CD14-positive monocyte (primary cell): ENCODE data around the gene MYBPHL. TPM values are rescaled to one million over a fixed set of nuclear protein-coding genes. Genes with fewer than 3 reads are reported as not detected.

Experiments
- DNase-seq, 3 donors: peaks; one replicate each; pipeline ENCODE4 v3.0.0-alpha.2; 2011 to 2022
- H2AFZ ChIP-seq: 2 replicates; pipeline ENCODE4 v1.6.0; 2012; ENCODE audit warnings: mild to moderate bottlenecking, low read depth, low read length, inconsistent platforms; ENCODE audit not compliant: insufficient read depth, poor library complexity, severe bottlenecking
- H3K27ac ChIP-seq, 2 donors: 1 replicate in 1 of 2; 2 replicates in 1 of 2; pipeline ENCODE4 v1.5.1; 2012 to 2013; ENCODE audit warnings: low read length in 2 of 2, control low read depth in 1 of 2, inconsistent platforms in 1 of 2, low read depth in 1 of 2, mild to moderate bottlenecking in 1 of 2
- H3K27me3 ChIP-seq, 2 donors: one replicate each; pipeline versions ENCODE4 v1.6.0 to v1.6.1; 2011 to 2013; ENCODE audit warnings: low read length in 2 of 2; ENCODE audit not compliant: control insufficient read depth in 2 of 2, insufficient read depth in 2 of 2
- H3K36me3 ChIP-seq, 2 donors: replicated peaks in 1 of 2; 1 replicate in 1 of 2; 2 replicates in 1 of 2; pipeline versions ENCODE4 v1.5.1 to v1.6.1; 2012 to 2013; ENCODE audit warnings: low read length in 2 of 2, control low read depth in 1 of 2, inconsistent platforms in 1 of 2, mild to moderate bottlenecking in 1 of 2; ENCODE audit not compliant: insufficient read depth in 2 of 2, control insufficient read depth in 1 of 2
- H3K4me1 ChIP-seq, 2 donors: 1 replicate in 1 of 2; 2 replicates in 1 of 2; pipeline versions ENCODE4 v1.5.1 to v1.6.1; 2012 to 2013; ENCODE audit warnings: low read length in 2 of 2, control low read depth in 1 of 2, inconsistent platforms in 1 of 2, mild to moderate bottlenecking in 1 of 2, moderate library complexity in 1 of 2; ENCODE audit not compliant: insufficient read depth in 2 of 2, control insufficient read depth in 1 of 2
- H3K4me2 ChIP-seq: replicated peaks from 2 replicates; pipeline ENCODE3; 2012; ENCODE audit warnings: low read length, moderate library complexity, mild to moderate bottlenecking; ENCODE audit not compliant: poor library complexity, severe bottlenecking; ENCODE audit errors: extremely low read depth
- H3K4me3 ChIP-seq, 3 experiments: fragments of 200-600 bp in 1 of 3; sonication (generic) in 1 of 3; replicated peaks in 1 of 3; 1 replicate in 2 of 3; 2 replicates in 1 of 3; pipeline ENCODE4 v1.5.1; 2011 to 2013; ENCODE audit warnings: low read length in 3 of 3, mild to moderate bottlenecking in 3 of 3, control low read depth in 2 of 3, low read depth in 2 of 3, inconsistent platforms in 1 of 3, moderate library complexity in 1 of 3
- H3K79me2 ChIP-seq: 2 replicates; pipeline ENCODE4 v1.6.0; 2012; ENCODE audit warnings: mild to moderate bottlenecking, control low read depth, inconsistent platforms, low read length, moderate library complexity; ENCODE audit not compliant: insufficient read depth
- H3K9ac ChIP-seq: 2 replicates; pipeline ENCODE4 v1.6.0; 2017; ENCODE audit warnings: low read length, mild to moderate bottlenecking; ENCODE audit not compliant: insufficient read depth, poor library complexity, severe bottlenecking
- H3K9me3 ChIP-seq, 2 donors: replicated peaks in 1 of 2; 1 replicate in 1 of 2; 2 replicates in 1 of 2; pipeline versions ENCODE4 v1.5.1 to v1.6.1; 2012 to 2013; ENCODE audit warnings: low read length in 2 of 2, control low read depth in 1 of 2; ENCODE audit not compliant: control insufficient read depth in 1 of 2, insufficient read depth in 1 of 2
- H4K20me1 ChIP-seq: 2 replicates; pipeline ENCODE4 v1.6.0; 2012; ENCODE audit warnings: mild to moderate bottlenecking, low read length, control low read depth, moderate library complexity; ENCODE audit not compliant: insufficient read depth
- H3K27ac Mint-ChIP-seq, 7 donors: one replicate each; pipeline ENCODE4 v1.8.0; 2020; ENCODE audit warnings: mild to moderate bottlenecking in 7 of 7, mixed read lengths in 7 of 7, moderate library complexity in 6 of 7, inconsistent platforms in 2 of 7
- H3K27me3 Mint-ChIP-seq, 3 donors: one replicate each; pipeline ENCODE4 v1.8.0; 2021 to 2022; ENCODE audit warnings: low read depth in 3 of 3, mild to moderate bottlenecking in 3 of 3, mixed read lengths in 3 of 3, moderate library complexity in 3 of 3, inconsistent platforms in 1 of 3
- H3K36me3 Mint-ChIP-seq, 2 donors: one replicate each; pipeline ENCODE4 v1.8.0; 2020; ENCODE audit warnings: mixed read lengths in 2 of 2, inconsistent platforms in 1 of 2, mild to moderate bottlenecking in 1 of 2
- H3K4me1 Mint-ChIP-seq: one replicate; pipeline ENCODE4 v1.8.0; 2020; ENCODE audit warnings: mild to moderate bottlenecking, mixed read lengths
- H3K4me3 Mint-ChIP-seq, 2 donors: one replicate each; pipeline ENCODE4 v1.8.0; 2020; ENCODE audit warnings: mild to moderate bottlenecking in 2 of 2, mixed read lengths in 2 of 2, moderate library complexity in 1 of 2
- H3K9me3 Mint-ChIP-seq, 7 donors: one replicate each; pipeline ENCODE4 v1.8.0; 2020 to 2022; ENCODE audit warnings: mixed read lengths in 7 of 7, mild to moderate bottlenecking in 6 of 7, moderate library complexity in 6 of 7, inconsistent platforms in 2 of 7
- CTCF ChIP-seq: fragments of 200-600 bp; IDR thresholded peaks from one replicate; pipeline ENCODE4 v1.8.0; 2022; ENCODE audit warnings: antibody characterized with exemption, mild to moderate bottlenecking
- WGBS: methylation state at CpG from one replicate; pipeline ENCODE4 v1.1.5; 2013; ENCODE audit warnings: missing lambda C conversion rate; ENCODE audit not compliant: insufficient coverage; 5-methylcytosine and 5-hydroxymethylcytosine counted together
- intact Hi-C, 2 donors: fragments of 100-400 bp; cut with micrococcal nuclease; formaldehyde crosslinking; loops; one replicate each; pipeline versions ENCODE4 v1.15.0 to v1.15.1; 2023
- polyA plus RNA-seq, 3 donors: library from polyadenylated mRNA; depleted of rRNA in 1 of 3; unstranded in 2 of 3; stranded (reverse) in 1 of 3; fragments of 300-500 nt in 2 of 3; fragments of >200 nt in 1 of 3; fragmentation: Illumina TruSeq in 2 of 3; gene quantifications; 1 replicate in 2 of 3; 2 replicates in 1 of 3; pipeline ENCODE4 v1.2.3, GENCODE V29; 2012 to 2021

Gene MYBPHL
- polyA plus RNA-seq, 3 donors: 0.13 TPM; not detected in 2

GRCh38 chr1:109261006-109261405 lies 45.8 kb downstream of the MYBPHL start:
- Histone ChIP-seq H3K4me2 (no peak overlapping the region), H3K27ac (no peak overlapping the region), H3K4me3 (no peak overlapping the region), H3K4me1 (peaks cover 5 to 7% of the 10 kb centered on the region in 2 donors), H4K20me1 (no peaks in the 10 kb centered on the region), H3K79me2 (no peaks in the 10 kb centered on the region), H3K36me3 (no peaks in the 10 kb centered on the region), H3K9me3 (no peaks in the 10 kb centered on the region), H2AFZ (no peak overlapping the region), H3K27me3 (no peaks in the 10 kb centered on the region), H3K9ac (no peak overlapping the region)
- no peak for DNase-seq
- TF ChIP-seq CTCF: no peak
- Mint-ChIP-seq H3K4me1 (peaks cover 8% of the 10 kb centered on the region), H3K27ac (no peak overlapping the region), H3K27me3 (peaks cover 2 to 12% (median 7%) of the 10 kb centered on the region in 3 donors), H3K9me3 (peaks cover 0 to 2% (median 0%) of the 10 kb centered on the region in 7 donors), H3K36me3 (no peaks in the 10 kb centered on the region), H3K4me3 (no peak overlapping the region)
- intact Hi-C loops: loop anchor here (5.0 kb wide), 1 partner anchor 136 kb away; the partner anchor contains the start of gene SORT1 (in 2 of the 2)
- 97% methylated on average over 6 of the region's 16 CpGs for WGBS

GRCh38 chr1:109259674-109260557 lies 46.9 kb downstream of the MYBPHL start:
- H3K9me3 ChIP-seq: no peaks in the 10 kb centered on the region
- 77% methylated on average over 4 of the region's 7 CpGs for WGBS
- no peak overlapping the region for H2AFZ ChIP-seq
- no peaks in the 10 kb centered on the region for H3K36me3 ChIP-seq
- intact Hi-C loops: loop anchor here (5.0 kb wide), 1 partner anchor 137 kb away; the partner anchor contains the start of gene SORT1 (in 2 of the 2)
- Mint-ChIP-seq H3K36me3 (no peaks in the 10 kb centered on the region), H3K4me3 (no peak overlapping the region), H3K27ac (no peak overlapping the region), H3K4me1 (peaks cover 8% of the 10 kb centered on the region), H3K27me3 (peaks cover 4 to 20% (median 7%) of the 10 kb centered on the region in 3 donors), H3K9me3 (peaks cover 0 to 2% (median 0%) of the 10 kb centered on the region in 7 donors)
- peaks cover 5 to 7% of the 10 kb centered on the region in 2 donors for H3K4me1 ChIP-seq
- H3K27ac ChIP-seq: no peak overlapping the region
- no peaks in the 10 kb centered on the region for H4K20me1 ChIP-seq
- no peak overlapping the region for H3K4me3 ChIP-seq
- TF ChIP-seq CTCF: no peak
- no peak for DNase-seq
- no peaks in the 10 kb centered on the region for H3K79me2 ChIP-seq
- H3K27me3 ChIP-seq: peaks cover 0 to 4% of the 10 kb centered on the region in 2 donors
- no peak overlapping the region for H3K4me2 ChIP-seq
- H3K9ac ChIP-seq: no peak overlapping the region
